Mesendoderm (in vitro differentiated cells): ENCODE measurements around the gene RABGAP1L.
A peak's percentile ranks its signal among the peaks of the same experiment; 100 is the strongest.

ENCODE experiments used
- DNase-seq: peaks from one replicate; pipeline ENCODE4 v3.0.0; 2013
- H2AK5ac ChIP-seq: 2 replicates; pipeline ENCODE4 v1.6.1; 2013; ENCODE audit warnings: low read length, inconsistent platforms
- H2BK120ac ChIP-seq: 2 replicates; pipeline ENCODE4 v1.6.1; 2013; ENCODE audit warnings: low read depth, mild to moderate bottlenecking, low read length, moderate library complexity, mixed read lengths
- H2BK15ac ChIP-seq: replicated peaks from 2 replicates; pipeline ENCODE4 v1.6.1; 2013; ENCODE audit warnings: low read depth, mild to moderate bottlenecking, moderate library complexity
- H2BK5ac ChIP-seq: 2 replicates; pipeline ENCODE4 v1.6.1; 2013; ENCODE audit warnings: low read length, inconsistent platforms
- H3K18ac ChIP-seq: 2 replicates; pipeline ENCODE4 v1.6.1; 2013; ENCODE audit warnings: mild to moderate bottlenecking, low read length, mixed read lengths
- H3K23ac ChIP-seq: one replicate; pipeline ENCODE4 v1.6.1; 2013; ENCODE audit warnings: low read length
- H3K27ac ChIP-seq: 2 replicates; pipeline ENCODE4 v1.5.1; 2013; ENCODE audit warnings: low read depth, mild to moderate bottlenecking, inconsistent platforms, low read length, moderate library complexity
- H3K27me3 ChIP-seq: 2 replicates; pipeline ENCODE4 v1.6.1; 2013; ENCODE audit warnings: low read length, control low read depth, mild to moderate bottlenecking, inconsistent platforms; ENCODE audit not compliant: insufficient read depth, poor library complexity
- H3K36me3 ChIP-seq: 2 replicates; pipeline ENCODE4 v1.6.1; 2013; ENCODE audit warnings: low read length, inconsistent platforms; ENCODE audit not compliant: control insufficient read depth, insufficient read depth
- H3K4ac ChIP-seq: one replicate; pipeline ENCODE4 v1.6.1; 2013; ENCODE audit warnings: low read depth, mild to moderate bottlenecking, low read length, moderate library complexity
- H3K4me1 ChIP-seq: 2 replicates; pipeline ENCODE4 v1.6.1; 2013; ENCODE audit warnings: low read depth, low read length, inconsistent platforms; ENCODE audit not compliant: control insufficient read depth
- H3K4me2 ChIP-seq: 2 replicates; pipeline ENCODE4 v1.6.1; 2013; ENCODE audit warnings: low read length
- H3K4me3 ChIP-seq: 2 replicates; pipeline ENCODE4 v1.5.1; 2013; ENCODE audit warnings: mild to moderate bottlenecking, low read length
- H3K56ac ChIP-seq: one replicate; pipeline ENCODE4 v1.6.1; 2013; ENCODE audit warnings: low read length
- H3K79me1 ChIP-seq: 2 replicates; pipeline ENCODE4 v1.6.1; 2013; ENCODE audit warnings: low read length, inconsistent platforms
- H3K79me2 ChIP-seq: 2 replicates; pipeline ENCODE4 v1.6.1; 2013; ENCODE audit warnings: mild to moderate bottlenecking, low read length; ENCODE audit not compliant: control insufficient read depth, insufficient read depth
- H3K9ac ChIP-seq: 2 replicates; pipeline ENCODE4 v1.6.1; 2013; ENCODE audit warnings: low read length, inconsistent platforms
- H4K5ac ChIP-seq: one replicate; pipeline ENCODE4 v1.6.1; 2013; ENCODE audit warnings: low read length
- H4K8ac ChIP-seq: one replicate; pipeline ENCODE4 v1.6.1; 2013; ENCODE audit warnings: low read depth, mild to moderate bottlenecking, control low read depth, low read length, moderate library complexity
- WGBS: extraction: QIAGEN DNeasy Blood & Tissue Kit; methylation state at CpG from one replicate; pipeline ENCODE4 v1.1.7; 2013; ENCODE audit warnings: low lambda C conversion rate, missing lambda C conversion rate; ENCODE audit not compliant: insufficient coverage; ENCODE audit errors: extremely low coverage; 5-methylcytosine and 5-hydroxymethylcytosine counted together

Gene RABGAP1L

GRCh38 chr1:174413632-174414031 is 254.3 kb downstream of the RABGAP1L start:
- Histone ChIP-seq H3K36me3 (no peaks in the 10 kb centered on the region), H3K79me1 (no peaks in the 10 kb centered on the region), H4K8ac (no peak overlapping the region), H3K23ac (no peak overlapping the region), H3K27me3 (no peaks in the 10 kb centered on the region), H3K18ac (no peak overlapping the region), H3K4ac (no peak overlapping the region), H3K4me1 (no peaks in the 10 kb centered on the region), H3K4me2 (no peak overlapping the region), H3K27ac (no peak overlapping the region), H3K4me3 (no peak overlapping the region), H3K79me2 (no peaks in the 10 kb centered on the region), H4K5ac (no peak overlapping the region), H2AK5ac (no peak overlapping the region), H2BK15ac (no peak overlapping the region), H3K56ac (no peak overlapping the region), H2BK120ac (no peak overlapping the region), H3K9ac (no peak overlapping the region), H2BK5ac (no peak overlapping the region)
- peak; percentile 40 for DNase-seq
- WGBS = no CpG with 5 or more reads among the region's 4 CpGs

- WGBS = no CpG with 5 or more reads among the region's 1 CpG
- no peak overlapping the region for H3K9ac ChIP-seq
- H3K4me3 ChIP-seq = no peak overlapping the region
- H3K27ac ChIP-seq = no peak overlapping the region
- H2AK5ac ChIP-seq = no peak overlapping the region
- no peak overlapping the region for H4K5ac ChIP-seq
- H2BK15ac ChIP-seq = no peak overlapping the region
- H3K27me3 ChIP-seq = no peaks in the 10 kb centered on the region
- H3K23ac ChIP-seq = no peak overlapping the region
- H3K4me1 ChIP-seq = no peaks in the 10 kb centered on the region
- no peak overlapping the region for H2BK5ac ChIP-seq
- H2BK120ac ChIP-seq = no peak overlapping the region
- no peak overlapping the region for H3K4me2 ChIP-seq
- no peak overlapping the region for H3K56ac ChIP-seq
- DNase-seq = no peak
- no peak overlapping the region for H3K4ac ChIP-seq
- no peaks in the 10 kb centered on the region for H3K79me2 ChIP-seq
- H3K18ac ChIP-seq = no peak overlapping the region
- no peaks in the 10 kb centered on the region for H3K79me1 ChIP-seq
- no peaks in the 10 kb centered on the region for H3K36me3 ChIP-seq
- no peak overlapping the region for H4K8ac ChIP-seq
These were observed 254.9 kb downstream of the RABGAP1L start for GRCh38 chr1:174414203-174414602.

- Histone ChIP-seq H3K79me2 (no peaks in the 10 kb centered on the region), H4K8ac (no peak overlapping the region), H3K18ac (no peak overlapping the region), H2BK5ac (no peak overlapping the region), H3K4me1 (no peaks in the 10 kb centered on the region), H3K4ac (no peak overlapping the region), H2BK120ac (no peak overlapping the region), H4K5ac (no peak overlapping the region), H3K36me3 (no peaks in the 10 kb centered on the region), H3K4me2 (no peak overlapping the region), H3K23ac (no peak overlapping the region), H3K56ac (no peak overlapping the region), H3K27me3 (no peaks in the 10 kb centered on the region), H2BK15ac (no peak overlapping the region), H3K9ac (no peak overlapping the region), H3K27ac (no peak overlapping the region), H3K4me3 (no peak overlapping the region), H2AK5ac (no peak overlapping the region), H3K79me1 (no peaks in the 10 kb centered on the region)
- no peak for DNase-seq
- no CpG with 5 or more reads among the region's 2 CpGs for WGBS
These were observed 256.2 kb downstream of the RABGAP1L start for GRCh38 chr1:174415506-174415905.

GRCh38 chr1:174417921-174418320 is 258.6 kb downstream of the RABGAP1L start:
- H2BK120ac ChIP-seq = no peak overlapping the region
- no peak overlapping the region for H2BK15ac ChIP-seq
- H3K79me2 ChIP-seq = no peaks in the 10 kb centered on the region
- no peak overlapping the region for H3K9ac ChIP-seq
- H3K27me3 ChIP-seq = no peaks in the 10 kb centered on the region
- no peak overlapping the region for H4K5ac ChIP-seq
- no peak overlapping the region for H3K4me3 ChIP-seq
- H4K8ac ChIP-seq = no peak overlapping the region
- DNase-seq = no peak
- no CpG with 5 or more reads among the region's 2 CpGs for WGBS
- H3K79me1 ChIP-seq = no peaks in the 10 kb centered on the region
- H3K4me2 ChIP-seq = no peak overlapping the region
- no peaks in the 10 kb centered on the region for H3K4me1 ChIP-seq
- no peak overlapping the region for H3K56ac ChIP-seq
- no peak overlapping the region for H3K18ac ChIP-seq
- no peak overlapping the region for H2AK5ac ChIP-seq
- H3K36me3 ChIP-seq = no peaks in the 10 kb centered on the region
- no peak overlapping the region for H3K27ac ChIP-seq
- no peak overlapping the region for H3K4ac ChIP-seq
- no peak overlapping the region for H3K23ac ChIP-seq
- no peak overlapping the region for H2BK5ac ChIP-seq

GRCh38 chr1:174425121-174425520 is 265.8 kb downstream of the RABGAP1L start:
- no peaks in the 10 kb centered on the region for H3K4me1 ChIP-seq
- H3K27ac ChIP-seq = no peak overlapping the region
- no peak overlapping the region for H3K18ac ChIP-seq
- no peaks in the 10 kb centered on the region for H3K79me1 ChIP-seq
- H3K27me3 ChIP-seq = no peaks in the 10 kb centered on the region
- no peak overlapping the region for H3K4me2 ChIP-seq
- no peak overlapping the region for H2BK120ac ChIP-seq
- no peak overlapping the region for H2BK5ac ChIP-seq
- H3K23ac ChIP-seq = no peak overlapping the region
- no peak overlapping the region for H4K8ac ChIP-seq
- no peaks in the 10 kb centered on the region for H3K36me3 ChIP-seq
- no peak overlapping the region for H4K5ac ChIP-seq
- no peak overlapping the region for H3K9ac ChIP-seq
- H3K4ac ChIP-seq = no peak overlapping the region
- no peak overlapping the region for H3K4me3 ChIP-seq
- DNase-seq = no peak
- H2AK5ac ChIP-seq = no peak overlapping the region
- no peak overlapping the region for H2BK15ac ChIP-seq
- no peak overlapping the region for H3K56ac ChIP-seq
- no peaks in the 10 kb centered on the region for H3K79me2 ChIP-seq

- no peak overlapping the region for H3K4me2 ChIP-seq
- H3K36me3 ChIP-seq = no peaks in the 10 kb centered on the region
- H3K4me1 ChIP-seq = no peaks in the 10 kb centered on the region
- H2BK15ac ChIP-seq = no peak overlapping the region
- no peak for DNase-seq
- no peak overlapping the region for H3K56ac ChIP-seq
- H2BK5ac ChIP-seq = no peak overlapping the region
- WGBS = no CpG with 5 or more reads among the region's 3 CpGs
- no peaks in the 10 kb centered on the region for H3K27me3 ChIP-seq
- H3K18ac ChIP-seq = no peak overlapping the region
- no peak overlapping the region for H3K23ac ChIP-seq
- no peak overlapping the region for H2AK5ac ChIP-seq
- no peak overlapping the region for H4K8ac ChIP-seq
- H2BK120ac ChIP-seq = no peak overlapping the region
- no peak overlapping the region for H3K9ac ChIP-seq
- H3K4ac ChIP-seq = no peak overlapping the region
- H4K5ac ChIP-seq = no peak overlapping the region
- no peak overlapping the region for H3K4me3 ChIP-seq
- H3K27ac ChIP-seq = no peak overlapping the region
- H3K79me1 ChIP-seq = no peaks in the 10 kb centered on the region
- H3K79me2 ChIP-seq = no peaks in the 10 kb centered on the region
These were observed 266.8 kb downstream of the RABGAP1L start for GRCh38 chr1:174426153-174426552.
